Measurements from ENCODE around the gene THAP4. TPM values are rescaled to one million over a fixed set of nuclear protein-coding genes. Genes with fewer than 3 reads are reported as not detected.

The THAP4 gene
- total and polyA plus RNA-seq, 2 of the 13 experiments (the other 11 are each of a cell fraction or from before 2014, with no cell fraction given), result 59.7 to 75.7 TPM

- TF ChIP-seq FIP1L1 (IDR thresholded peaks at IDR 0.05; ENCODE audit: borderline replicate concordance, insufficient read depth, low read depth, low read length) (no peak), ZNF605 (CRISPR knock-in tag; IDR thresholded peaks at IDR 0.05) (peak; percentile 77; the same call in 1 of the 2 replicates), CENPX (CRISPR knock-in tag; IDR thresholded peaks at IDR 0.05) (no peak), MED1 (CRISPR knock-in tag; IDR thresholded peaks at IDR 0.05) (peak; percentile 85), DZIP1 (CRISPR knock-in tag; IDR thresholded peaks at IDR 0.05) (peak; percentile 66; the same call in 1 of the 2 replicates), HES4 (CRISPR knock-in tag; IDR thresholded peaks at IDR 0.05; ENCODE audit: borderline replicate concordance) (peak; percentile 84), ZFP1 (CRISPR knock-in tag; IDR thresholded peaks at IDR 0.05) (no peak), CAMTA2 (CRISPR knock-in tag; IDR thresholded peaks at IDR 0.05; ENCODE audit: borderline replicate concordance) (peak; percentile 20; the same call in 1 of the 2 replicates), ARNTL (CRISPR knock-in tag; IDR thresholded peaks at IDR 0.05) (peak; percentile 79; the same call in 1 of the 2 replicates), ZFP90 (CRISPR knock-in tag; IDR thresholded peaks at IDR 0.05; ENCODE audit: borderline replicate concordance) (peak; percentile 73; the same call in 1 of the 2 replicates), PPARG (CRISPR knock-in tag; conservative IDR thresholded peaks at IDR 0.05) (peak; percentile 67), ELF1 (CRISPR knock-in tag; IDR thresholded peaks at IDR 0.05) (peak; percentile 54), CBFB (CRISPR knock-in tag; IDR thresholded peaks at IDR 0.05) (peak; percentile 67), TP53 (CRISPR knock-in tag; conservative IDR thresholded peaks at IDR 0.05) (no peak)
- TF ChIP-seq, protein P1, sequence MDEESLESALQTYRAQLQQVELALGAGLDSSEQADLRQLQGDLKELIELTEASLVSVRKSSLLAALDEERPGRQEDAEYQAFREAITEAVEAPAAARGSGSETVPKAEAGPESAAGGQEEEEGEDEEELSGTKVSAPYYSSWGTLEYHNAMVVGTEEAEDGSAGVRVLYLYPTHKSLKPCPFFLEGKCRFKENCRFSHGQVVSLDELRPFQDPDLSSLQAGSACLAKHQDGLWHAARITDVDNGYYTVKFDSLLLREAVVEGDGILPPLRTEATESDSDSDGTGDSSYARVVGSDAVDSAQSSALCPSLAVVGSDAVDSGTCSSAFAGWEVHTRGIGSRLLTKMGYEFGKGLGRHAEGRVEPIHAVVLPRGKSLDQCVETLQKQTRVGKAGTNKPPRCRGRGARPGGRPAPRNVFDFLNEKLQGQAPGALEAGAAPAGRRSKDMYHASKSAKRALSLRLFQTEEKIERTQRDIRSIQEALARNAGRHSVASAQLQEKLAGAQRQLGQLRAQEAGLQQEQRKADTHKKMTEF (CRISPR knock-in tag; IDR thresholded peaks at IDR 0.05), result peak; percentile 88; the same call in 1 of the 2 replicates
Observed at GRCh38 chr2:241609859-241610793, 26.8 kb downstream of the THAP4 start (continued).
